ENCODE measurements around the gene GALNTL6.
"Not testable (repeated sequence)": the region's sequence is repeated elsewhere in the genome, so short reads cannot be mapped to it uniquely, and the experiment has no call there.

GALNTL6 gene

DNA sequence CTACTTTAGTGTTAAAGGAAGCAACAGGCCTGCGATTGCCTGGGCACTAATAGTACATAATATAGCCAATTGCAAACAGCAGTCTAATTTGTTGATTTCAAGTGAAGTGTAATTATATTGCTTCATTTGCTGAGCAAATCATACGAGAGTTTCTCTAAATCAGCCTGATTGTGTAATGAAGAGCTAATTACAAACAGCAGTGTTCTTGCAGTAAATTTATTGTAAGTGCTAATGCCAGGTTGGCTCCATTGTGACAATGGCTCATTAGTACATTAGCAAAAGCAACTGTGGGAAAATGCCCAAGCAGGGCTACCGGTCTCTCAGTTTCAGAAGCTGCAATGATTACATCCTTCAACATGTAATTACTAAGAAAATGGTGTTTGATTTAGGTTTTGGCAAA, 591.5 kb downstream of the GALNTL6 start:
- DNase-seq (ENCODE audit: low read depth), result no peak

DNA sequence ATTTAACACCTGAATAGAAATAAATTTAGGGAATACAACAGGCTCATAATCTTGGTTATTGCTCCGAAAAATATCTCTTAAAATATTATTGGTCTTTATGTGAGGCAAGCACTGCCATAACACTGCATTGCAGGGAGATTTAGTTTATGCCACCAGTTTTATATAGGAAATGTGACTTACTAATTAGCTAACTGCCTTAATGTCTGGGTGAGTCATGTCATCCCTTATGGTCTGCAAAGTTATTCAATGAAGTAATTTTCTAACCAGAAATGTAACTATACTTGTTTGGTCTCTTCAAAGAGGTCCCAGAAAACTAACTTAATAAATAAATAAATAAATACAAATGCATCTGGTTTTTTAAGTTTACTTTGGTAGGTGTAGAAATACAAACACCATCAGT, 597.2 kb downstream of the GALNTL6 start:
- DNase-seq (ENCODE audit: low read depth), result no peak

DNA sequence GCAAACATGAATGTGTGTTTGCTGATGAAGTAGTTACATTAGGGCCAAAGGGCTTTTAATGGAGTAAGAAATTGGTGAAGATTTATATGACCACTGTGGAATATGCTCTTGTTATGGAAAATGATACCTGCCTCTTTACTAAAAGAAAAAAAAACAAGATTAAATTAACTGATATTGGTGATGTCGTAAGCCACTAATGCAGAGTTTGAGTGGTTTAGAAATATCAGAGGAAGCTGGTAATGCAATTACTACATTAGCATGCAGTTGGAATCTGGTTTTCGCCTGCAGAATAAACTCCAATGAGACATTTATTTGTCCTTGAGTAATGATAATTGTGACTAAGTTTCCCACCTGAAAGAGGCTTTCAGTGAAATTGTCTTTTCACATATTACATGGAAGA, 597.9 kb downstream of the GALNTL6 start:
- no peak for DNase-seq (ENCODE audit: low read depth)

DNA sequence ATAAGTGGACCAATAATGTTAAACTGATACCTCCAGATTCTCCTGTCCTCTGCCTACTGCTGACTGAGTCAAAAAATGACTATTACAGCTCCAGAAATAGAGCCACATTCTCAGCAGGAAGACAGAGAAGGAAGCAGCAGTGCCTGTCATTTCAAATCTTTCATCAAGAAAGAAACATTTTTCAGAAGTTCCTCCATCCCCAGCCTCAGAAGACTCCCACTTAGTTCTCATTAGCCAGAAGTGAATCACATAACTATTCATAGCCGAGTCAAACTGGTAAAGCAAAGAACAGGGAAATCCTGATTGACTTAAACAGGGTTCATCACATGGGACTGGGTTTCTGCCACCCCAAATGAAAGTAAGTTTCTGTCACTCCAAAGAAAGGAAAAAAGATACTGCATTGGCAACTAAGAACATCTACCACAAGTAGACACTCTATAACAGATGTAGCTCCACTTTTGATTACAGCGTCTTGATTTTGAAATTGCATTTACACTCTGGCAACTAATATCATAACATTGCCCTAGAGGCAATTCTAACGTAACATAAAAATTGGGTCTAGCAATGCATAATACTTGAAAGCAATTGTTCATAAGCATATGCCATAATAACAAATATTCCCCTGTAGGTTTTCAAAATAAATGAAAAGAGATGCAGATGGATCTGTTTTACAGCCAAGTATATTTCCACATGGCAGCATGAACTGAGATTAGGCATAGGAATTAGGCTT, 599.8 kb downstream of the GALNTL6 start:
- no peak for DNase-seq (ENCODE audit: low read depth)

DNA sequence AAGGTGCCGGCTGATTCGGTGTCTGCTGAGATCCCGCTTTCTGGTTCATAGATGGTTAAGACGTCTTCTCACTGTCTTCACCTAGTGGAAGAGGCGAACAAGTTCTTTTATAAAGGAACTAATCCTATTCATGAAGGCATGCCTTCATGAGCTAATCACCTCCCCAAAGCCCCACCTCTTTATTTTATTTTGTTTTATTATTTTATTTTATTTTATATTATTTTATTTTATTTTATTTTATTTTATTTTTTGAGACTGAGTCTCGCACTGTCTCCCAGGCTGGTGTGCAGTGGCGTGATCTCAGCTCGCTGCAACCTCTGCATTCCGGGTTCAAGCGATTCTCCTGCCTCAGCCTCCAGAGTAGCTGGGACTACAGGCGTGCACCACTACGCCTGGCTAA, 615.8 kb downstream of the GALNTL6 start:
- DNase-seq (ENCODE audit: low read depth), result not testable (repeated sequence)

DNA sequence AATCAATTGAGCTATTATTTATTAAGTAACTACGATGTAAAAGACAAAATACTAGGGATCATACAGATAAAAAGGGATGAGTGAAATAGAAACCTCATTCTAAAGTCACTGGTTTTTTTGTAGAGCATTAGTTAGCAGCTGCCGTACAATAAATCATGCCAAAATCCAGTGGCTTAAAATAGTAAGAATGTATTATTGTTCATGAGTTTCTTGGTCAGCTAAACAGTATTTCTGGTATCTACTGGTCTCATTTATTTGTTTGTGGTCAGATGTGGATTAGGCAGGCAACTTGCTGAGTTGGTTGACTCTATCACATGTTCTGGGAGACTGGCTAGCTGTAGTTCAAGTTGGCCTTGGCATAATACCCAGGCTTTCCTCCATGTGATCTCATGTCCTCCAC, 667.3 kb downstream of the GALNTL6 start:
- no peak for DNase-seq (ENCODE audit: low read depth)

DNA sequence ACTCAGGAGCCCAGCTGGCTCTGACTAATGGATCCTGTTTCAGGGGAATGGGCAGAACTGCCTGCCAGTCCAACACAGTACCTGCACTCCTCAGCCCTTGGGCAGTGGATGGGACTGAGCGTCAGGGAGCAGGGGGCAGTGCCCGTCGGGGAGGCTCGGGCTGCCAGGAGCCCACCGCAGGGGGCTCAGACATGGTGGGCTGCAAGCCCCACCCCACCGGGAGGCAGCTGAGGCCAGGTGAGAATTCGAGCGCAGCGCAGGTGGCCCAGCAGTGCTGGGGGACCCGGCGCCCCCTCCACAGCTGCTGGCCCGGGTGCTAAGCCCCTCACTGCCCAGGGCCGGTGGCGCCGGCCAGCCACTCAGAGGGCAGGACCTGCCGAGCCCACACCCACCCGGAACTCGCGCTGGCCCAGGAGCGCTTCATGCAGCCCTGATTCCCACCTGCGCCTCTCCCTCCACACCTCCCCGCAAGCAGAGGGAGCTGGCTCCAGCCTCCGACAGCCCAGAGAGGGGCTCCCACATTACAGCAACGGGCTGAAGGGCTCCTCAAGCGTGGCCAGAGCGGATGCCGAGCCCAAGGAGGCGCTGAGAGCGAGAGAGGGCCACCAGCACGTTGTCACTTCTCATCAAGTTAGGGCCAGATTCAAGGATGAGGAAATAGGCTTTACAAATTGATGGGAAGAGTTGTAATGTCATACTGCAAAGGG, 668.8 kb downstream of the GALNTL6 start:
- DNase-seq (ENCODE audit: low read depth), result no peak

DNA sequence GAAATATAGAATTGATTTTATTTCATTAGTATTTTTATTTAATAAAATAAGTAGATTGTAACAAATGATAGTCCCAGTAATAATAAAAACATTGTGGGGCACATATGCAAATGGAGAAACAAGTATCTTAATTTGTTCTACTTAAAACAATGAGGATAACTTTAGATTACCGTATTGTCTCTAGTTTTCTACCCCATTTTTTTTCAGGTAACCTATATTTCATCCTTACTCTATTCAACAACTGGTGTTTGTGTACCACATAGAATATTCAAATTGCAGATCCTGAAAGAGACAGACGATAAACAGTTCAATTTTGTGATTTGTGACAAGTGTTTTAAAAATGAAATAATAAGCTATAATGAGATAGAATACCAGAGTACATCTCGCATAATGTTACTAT, 671.8 kb downstream of the GALNTL6 start:
- DNase-seq (ENCODE audit: low read depth), result no peak

DNA sequence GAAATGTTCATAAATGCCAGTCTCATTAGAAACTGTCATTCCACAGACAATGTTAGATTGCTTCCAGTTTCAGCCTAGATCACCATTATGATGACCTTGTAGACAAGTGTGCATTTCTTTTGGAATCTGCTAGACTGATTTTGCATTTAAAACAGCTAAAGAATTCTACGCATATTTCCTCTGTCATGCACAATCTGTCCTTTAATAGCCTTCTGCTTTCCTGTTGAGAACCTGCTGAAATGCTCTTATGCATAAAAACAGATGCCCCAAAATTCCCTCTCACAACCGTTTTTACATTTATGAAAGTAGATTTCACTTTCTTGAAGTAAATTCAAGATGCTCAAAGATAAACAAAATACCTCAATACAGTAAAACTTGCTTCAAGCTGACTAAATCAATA, 673.3 kb downstream of the GALNTL6 start:
- no peak for DNase-seq (ENCODE audit: low read depth)

DNA sequence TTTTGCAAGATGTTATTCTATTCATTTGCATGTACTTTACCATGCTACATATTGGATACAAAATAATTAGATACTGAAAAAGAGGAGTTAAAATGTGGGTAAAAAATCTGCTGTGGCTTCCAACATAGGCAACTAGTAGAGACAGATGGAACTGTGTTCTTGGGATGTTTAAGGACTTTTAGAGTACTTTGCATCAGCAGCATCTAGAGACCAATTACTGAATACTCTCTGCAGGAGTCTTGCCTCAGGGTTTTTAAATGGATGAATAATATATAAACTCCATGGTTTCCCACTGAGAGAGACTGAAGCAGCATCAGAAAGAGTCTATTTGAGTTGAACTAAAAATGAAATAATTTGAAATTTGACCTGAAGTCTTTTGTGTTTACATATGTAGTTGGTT, 676.7 kb downstream of the GALNTL6 start:
- no peak for DNase-seq (ENCODE audit: low read depth)

DNA sequence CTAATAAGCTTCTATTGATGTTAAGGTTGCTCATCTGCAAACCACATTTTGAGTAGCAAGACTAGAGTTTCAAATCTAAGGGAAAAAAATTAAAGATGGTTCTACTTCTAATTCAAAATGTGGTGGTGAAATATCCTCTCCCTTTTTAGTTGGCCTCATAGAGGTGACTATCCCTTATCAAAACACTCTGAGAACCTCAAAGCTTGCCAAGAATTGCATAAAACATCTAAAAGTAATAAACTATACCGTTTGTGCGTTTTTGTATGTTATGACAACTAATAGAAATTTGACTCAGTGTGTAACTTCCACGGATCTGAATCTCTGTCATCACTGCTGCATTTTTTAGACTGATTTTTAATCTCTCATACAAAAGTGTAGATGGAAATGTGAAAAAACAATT, 682.6 kb downstream of the GALNTL6 start:
- no peak for DNase-seq (ENCODE audit: low read depth)

DNA sequence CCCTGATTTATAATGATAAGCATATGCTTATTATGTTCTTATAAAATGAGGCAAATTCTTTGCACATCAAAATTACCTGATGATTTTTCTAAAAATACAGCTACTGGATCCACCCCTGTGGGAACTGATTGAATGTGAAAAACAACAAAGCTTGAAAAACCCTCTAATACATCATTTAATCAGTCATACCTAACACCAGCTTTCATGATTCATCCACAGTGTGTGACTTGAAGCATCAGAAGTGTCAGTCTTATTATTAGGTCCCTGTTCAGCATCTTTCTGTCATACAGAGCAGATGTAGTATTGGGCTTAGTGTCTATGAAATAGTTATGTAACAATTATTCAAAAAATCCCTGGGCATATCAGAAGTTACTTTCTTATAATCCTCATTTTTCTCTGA, 684.1 kb downstream of the GALNTL6 start:
- no peak for DNase-seq (ENCODE audit: low read depth)

DNA sequence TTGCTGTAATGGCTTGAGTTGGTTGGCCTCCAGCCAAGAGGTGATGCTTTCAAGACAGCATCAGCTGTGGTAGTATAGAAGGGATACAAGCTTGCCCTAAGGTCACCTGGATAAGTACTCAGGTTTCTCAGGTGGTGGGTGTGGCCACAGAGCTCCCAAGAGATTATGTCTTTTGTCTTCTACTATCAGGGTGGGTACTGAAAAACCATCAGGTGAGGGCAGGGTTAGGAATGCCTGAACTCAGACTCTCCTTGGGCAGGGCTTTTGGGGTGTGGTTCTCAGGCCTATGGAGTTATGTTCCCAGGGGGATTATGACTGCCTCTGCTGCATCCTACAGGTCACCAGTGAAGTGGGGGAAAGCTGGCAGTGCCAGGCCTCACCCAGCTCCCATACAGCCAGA, 700.8 kb downstream of the GALNTL6 start:
- DNase-seq (ENCODE audit: low read depth), result no peak

DNA sequence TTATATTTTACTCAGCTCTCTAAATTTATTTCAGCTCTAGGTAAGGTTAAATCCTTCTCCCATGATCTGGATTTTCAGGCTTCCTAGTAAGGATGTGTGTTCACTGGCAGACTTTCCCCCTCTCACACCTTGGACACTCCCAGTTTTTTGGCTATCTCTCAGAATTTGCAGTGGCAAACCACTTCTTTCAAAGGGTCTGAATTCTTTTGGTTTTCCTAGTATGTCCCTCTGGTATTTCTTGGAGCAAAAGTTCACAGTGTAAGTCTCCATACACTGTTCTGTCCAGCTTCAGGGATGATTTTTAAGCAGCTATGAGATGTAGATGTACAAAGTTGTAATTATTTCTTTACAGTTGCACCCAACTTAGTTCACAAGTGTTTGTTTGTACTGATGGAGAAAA, 701.6 kb downstream of the GALNTL6 start:
- no peak for DNase-seq (ENCODE audit: low read depth)

DNA sequence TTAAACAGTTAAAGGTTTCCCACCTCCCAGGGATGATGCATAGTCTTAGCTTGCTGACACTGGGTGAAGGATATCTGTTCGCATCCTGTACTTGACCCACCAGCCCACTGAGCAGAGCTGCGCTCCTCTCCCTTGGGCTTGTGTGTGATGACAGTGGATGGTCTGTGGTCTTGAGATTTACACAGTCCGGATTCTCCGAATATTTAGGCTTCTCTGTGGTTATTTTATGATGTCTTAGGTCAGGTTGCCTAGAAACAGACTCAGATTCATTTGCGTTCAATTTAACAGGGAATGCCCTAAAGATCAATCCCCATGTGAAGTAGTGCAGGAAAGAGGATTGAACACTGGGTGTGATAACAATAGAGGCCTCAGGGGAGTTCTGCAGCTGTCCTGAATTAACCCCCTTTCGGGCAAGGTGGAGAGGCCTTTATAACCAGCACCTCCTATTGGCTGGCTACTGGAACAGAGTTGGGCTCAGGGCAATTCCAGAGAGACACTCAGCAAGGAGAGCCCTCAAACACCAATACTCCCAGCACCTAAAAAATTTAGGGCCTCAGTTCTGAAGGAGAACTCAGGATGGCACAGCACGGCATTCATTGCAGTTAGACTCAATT, 702.2 kb downstream of the GALNTL6 start:
- no peak for DNase-seq (ENCODE audit: low read depth)

DNA sequence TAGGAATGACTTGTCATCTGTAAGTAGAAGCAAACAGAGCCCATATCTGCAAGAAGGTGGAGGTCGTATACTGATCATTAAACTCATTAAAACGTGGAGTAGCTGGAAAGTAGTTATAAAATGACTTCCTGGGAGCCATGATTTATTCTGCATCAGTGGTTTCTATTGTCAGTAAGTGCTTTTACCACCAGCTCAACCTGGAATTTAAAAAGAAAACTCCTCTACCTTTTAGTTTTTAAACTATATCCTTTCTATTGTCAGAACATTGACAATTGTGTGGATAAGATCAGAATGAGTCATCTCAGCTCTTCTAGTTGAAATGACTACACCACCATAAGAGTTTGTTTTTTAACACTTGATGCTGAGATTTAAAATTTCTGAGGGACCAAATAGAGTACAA, 704.2 kb downstream of the GALNTL6 start:
- DNase-seq (ENCODE audit: low read depth), result no peak

DNA sequence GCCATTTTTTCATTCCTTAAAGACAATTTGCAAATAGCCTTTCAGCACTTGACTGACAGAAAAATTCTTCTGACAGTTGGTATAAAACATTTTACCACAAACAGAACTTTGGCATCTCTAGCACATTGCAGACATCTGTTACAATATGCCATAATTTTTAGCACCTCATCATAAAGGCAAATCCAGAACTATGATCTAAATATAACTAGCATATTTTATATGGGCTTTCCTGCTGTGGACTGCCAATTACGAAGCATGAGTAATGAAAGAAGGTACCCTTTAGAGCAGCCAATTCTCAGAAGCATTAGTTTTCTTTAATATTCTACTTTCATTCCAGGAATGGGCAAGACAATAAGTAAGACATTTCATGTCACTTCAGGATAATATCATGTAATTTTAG, 708.0 kb downstream of the GALNTL6 start:
- DNase-seq (ENCODE audit: low read depth), result no peak

DNA sequence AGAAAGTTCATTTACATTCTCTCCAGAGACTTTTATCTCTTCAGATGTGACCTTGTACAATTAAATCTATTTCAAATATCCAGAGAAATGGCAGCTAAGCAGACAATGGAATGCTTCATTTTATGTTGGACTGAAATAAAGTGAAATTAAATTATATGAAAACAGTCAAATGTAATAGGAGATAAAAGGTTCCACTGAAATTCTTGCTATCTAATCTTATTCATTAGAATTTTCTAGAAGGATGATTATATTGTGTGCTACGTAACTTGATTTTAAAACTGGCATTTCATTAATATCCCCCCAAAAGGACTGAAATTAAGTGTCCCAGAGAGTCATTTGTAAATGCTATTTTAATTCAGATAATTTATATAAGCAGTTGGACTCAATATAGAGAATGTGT, 708.5 kb downstream of the GALNTL6 start:
- no peak for DNase-seq (ENCODE audit: low read depth)

DNA sequence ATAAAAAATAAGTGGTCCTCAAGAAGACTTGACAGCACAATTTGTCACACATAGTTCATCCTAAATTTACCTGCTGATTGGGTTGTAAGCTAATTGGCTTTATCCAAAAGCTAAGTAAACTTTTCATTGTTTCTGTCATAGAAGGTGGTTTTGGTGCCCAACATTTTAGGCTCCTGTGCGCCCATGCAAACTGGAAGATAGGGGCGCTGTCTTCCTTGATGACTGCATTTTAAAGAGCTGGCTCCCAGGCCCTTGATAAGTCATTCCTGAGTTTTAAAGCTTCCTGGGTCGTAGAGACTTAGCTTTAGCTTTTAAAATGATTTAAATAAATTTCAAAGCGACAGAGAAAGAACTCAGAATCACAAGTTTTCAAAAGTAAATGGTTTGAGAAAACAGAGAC, 730.0 kb downstream of the GALNTL6 start:
- no peak for DNase-seq (ENCODE audit: low read depth)

DNA sequence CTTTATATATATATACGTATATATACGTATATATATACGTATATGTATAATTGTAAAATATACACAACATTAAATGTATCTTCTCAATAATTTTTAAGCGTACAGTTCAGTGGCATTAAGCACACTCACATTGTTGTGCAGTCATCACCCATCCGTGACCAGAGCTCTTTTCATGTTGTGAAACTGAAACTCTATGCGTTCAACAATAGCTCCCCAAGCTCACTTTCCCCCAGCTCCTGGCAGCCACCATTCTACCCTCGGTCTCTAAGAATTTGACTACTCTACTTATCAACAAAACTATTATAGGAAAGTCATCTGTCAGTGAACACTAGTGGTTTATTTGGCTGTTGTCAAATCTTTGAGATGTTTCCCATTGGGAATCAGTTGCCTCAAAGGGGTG, 733.6 kb downstream of the GALNTL6 start:
- DNase-seq (ENCODE audit: low read depth), result no peak

DNA sequence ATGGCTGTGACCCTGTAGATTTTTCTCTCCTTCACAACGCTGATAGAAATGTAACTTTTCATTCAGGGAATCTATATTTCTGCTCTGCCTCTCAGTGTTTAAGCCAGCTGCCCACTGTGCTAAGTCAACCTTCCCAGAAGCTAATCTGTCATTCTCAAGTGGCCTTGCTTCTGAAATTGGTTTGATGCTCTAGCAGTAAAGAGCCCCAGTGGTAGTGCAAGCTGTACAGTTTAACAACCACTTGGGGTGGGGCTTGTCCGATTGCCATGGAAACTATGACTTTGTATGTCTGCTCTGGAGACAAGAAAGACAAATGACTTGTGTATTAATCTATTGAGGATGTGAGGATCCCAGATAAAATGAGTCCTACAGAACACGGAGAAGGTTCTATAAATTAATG, 734.5 kb downstream of the GALNTL6 start:
- no peak for DNase-seq (ENCODE audit: low read depth)

DNA sequence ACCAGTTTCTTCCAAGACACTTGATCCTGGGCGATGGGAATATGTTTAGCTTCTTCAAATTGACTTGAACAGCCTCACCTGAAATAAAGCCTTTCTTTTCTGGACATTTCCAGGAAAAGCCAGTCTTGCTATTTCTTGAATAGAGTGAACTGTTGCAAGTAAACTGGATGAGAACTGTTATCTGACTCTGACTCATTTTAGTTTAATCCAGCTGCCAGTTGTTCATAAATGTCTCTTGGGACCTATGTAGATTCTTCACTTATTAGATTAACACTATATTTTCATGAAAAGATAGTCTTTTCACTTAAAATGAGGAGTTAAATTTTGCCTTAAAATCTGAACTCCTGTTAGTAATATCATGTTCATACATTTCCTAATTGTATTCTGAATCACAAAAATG, 740.0 kb downstream of the GALNTL6 start:
- no peak for DNase-seq (ENCODE audit: low read depth)

DNA sequence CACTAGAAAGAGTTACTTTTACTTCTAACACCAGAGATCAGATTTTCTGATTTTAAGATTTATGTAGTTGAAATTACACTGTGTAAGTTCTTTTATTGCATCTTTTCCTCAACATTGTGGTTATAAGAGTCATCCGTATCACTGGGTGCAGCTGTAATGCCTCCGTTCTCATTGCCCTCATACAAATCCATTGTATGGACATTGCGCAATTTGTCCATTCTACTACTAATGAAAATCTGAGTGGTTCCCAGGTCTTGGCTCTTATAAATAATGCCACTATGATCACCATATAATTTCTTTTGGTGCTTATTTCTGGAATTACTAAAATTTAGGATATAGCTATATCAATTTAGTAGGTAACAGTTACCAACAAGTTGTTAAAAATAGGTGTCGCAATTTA, 741.4 kb downstream of the GALNTL6 start:
- DNase-seq (ENCODE audit: low read depth), result no peak

DNA sequence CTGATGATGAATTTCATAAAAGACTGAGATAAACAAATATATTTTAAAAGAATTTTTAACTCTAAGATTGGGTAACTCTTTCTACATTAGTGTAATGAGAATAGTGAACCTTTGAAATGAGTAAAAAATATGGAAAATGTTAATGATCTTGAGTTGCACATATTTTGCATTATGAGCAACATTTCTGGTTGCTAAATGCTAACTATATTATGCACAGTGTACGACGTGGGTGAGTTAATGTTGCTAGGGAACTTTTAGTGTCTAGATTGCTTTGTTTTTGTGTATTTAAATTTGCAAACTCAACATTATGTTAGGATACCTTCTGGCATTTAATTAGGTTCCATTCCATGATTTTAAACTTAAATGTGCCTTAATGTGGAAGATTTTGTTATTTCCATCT, 742.5 kb downstream of the GALNTL6 start:
- DNase-seq (ENCODE audit: low read depth), result no peak

Data from CMK (cell line).